H4 (cell line): ENCODE results near the gene SLC1A7. TPM values are rescaled to one million over a fixed set of nuclear protein-coding genes. Genes with fewer than 3 reads are reported as not detected.

Source experiments
- DNase-seq: peaks from one replicate; pipeline ENCODE4 v3.0.0-alpha.2; 2015; ENCODE audit warnings: low spot score
- total RNA-seq: library from RNA; depleted of rRNA; stranded (reverse); fragments of >200 nt; shearing (Covaris generic); gene quantifications from 2 replicates; pipeline ENCODE4 v1.2.3, GENCODE V29; 2014; rRNA removed

Gene SLC1A7
- total RNA-seq, 1 experiment from 2014 or later = 0.60 TPM

DNA sequence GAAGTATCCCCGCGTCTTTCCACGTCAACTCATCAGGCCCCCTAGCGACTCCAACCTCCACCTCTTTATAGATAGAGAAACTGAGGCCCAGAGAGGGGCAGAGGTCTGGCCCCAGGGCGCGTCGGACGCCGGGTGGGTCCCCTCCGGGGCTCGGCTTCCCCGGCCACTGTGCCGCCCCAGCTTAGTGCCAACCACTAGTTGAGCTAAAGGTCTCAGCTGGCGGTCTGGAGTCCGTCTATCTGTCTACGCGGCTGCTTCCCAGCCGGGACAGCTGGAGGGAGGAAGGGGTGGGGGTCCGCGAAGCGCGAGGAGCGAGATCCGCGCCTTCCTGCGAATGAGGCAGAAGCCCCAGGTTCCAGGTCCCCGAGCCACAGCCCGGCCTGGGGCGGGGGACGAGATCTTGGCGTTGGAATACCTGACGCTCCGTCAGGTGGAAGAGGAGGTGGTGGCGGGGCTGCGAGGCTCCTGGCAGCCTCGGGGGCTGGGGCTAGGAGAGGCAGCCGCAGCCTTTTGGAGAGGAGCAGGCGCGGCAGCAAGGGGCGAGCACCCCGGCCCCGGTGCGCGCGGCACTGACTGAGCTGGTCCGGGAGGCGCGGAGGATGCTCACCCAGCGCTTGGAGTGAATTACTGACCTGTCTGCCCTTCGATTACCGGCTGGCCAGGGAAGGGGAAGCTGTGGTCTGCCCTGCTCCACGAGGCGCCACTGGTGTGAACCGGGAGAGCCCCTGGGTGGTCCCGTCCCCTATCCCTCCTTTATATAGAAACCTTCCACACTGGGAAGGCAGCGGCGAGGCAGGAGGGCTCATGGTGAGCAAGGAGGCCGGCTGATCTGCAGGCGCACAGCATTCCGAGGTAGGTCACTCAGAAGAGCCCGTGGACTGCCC, 79.5 kb downstream of the SLC1A7 start:
- DNase-seq = no peak

DNA sequence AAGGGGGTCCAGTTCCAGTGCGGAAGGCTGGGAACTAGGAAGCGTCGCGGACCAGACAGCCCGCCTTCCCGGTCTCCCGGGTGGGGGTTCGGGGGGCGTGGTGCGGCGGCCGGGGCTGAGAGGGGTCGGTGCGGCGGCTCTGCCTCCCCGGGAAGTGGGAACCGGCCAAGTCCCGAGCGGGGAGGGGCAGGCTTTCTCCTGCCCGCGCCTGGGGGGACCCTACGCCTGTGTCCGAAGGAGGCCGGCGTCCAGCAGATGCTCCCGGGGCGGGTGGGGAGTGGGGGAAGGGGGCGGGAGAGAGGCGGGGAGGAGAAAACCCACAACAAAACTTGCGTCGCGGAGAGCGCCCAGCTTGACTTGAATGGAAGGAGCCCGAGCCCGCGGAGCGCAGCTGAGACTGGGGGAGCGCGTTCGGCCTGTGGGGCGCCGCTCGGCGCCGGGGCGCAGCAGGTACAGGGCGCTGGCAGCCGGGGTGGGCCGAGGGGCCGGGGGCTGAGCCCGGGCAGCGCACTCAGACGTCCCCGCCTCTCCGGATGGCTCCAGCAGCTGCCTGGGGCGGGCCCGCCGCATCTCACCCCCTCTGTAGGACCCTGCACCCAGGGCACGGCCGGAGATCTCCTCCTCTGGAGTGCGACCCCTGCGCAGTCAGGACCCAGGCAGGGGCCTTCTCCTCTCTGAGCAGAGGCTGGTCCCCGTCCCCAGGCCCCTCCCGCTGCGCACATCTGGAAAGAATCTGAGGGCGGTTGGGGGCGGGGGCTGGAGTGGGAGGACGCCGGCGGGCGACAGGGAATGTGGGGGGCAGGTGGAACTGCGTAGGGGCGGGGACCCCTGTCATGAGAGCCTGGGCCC, 80.4 kb downstream of the SLC1A7 start, which contains the start of gene PODN:
Gene PODN (plus strand): TSS at position 355 of the 849 bp plus-strand sequence. CDS start 7,643 bp downstream, outside the sequence.
- DNase-seq = no peak

DNA sequence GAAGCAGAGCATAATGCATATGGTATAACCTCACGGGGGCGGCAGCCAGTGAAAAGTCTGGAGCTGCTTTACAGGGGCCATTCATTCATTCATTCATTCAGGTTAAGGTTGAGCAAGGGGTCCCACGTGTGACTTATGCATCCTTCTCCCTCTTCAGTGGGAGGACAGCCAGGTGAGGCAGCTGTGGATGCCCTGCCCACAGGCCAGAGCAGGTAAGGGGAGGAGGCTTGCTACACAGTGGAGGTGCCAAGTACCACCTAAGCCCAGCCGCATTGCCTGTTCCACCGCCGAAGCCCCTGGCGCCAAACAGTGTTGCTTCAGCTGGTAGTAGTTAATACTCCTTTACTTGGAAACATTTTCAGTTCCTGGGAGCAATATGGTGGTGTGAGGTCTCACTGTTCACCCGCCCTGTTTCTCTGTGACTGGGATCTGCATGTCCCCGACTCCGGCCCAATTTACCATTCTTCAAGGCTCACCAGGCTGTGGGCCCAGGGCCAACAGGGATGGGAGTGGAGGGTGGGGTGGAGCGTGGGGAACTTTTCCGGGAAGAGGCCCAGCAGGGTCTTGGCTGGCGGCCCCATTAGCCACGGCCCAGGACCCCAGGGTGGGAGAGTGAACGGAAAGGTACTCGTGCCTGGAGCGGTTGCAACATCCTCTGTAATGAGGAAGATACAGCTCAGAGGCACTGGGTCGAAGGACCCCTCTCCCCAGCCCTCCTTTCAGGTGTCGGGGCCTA, 81.1 kb downstream of the SLC1A7 start:
- no peak for DNase-seq

DNA sequence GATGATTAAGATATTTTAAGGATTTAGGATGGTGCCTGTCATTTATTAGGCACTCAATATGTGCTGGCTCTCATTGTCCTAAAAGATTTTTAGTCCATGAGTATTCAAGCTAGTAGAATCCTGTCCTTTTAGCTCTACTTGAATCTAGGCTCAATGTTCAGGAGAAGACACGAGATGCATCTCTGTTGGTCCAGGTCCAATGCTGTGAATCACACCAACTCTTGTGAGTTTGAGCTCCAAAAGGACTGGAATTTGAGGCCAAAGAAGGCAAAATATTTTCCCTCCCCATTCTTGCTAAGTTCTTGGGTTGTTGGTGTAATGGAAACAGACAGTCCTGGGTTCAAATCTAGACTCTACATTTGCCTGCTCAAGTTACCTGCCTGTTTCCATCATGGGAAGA, 81.9 kb downstream of the SLC1A7 start:
- DNase-seq = no peak

DNA sequence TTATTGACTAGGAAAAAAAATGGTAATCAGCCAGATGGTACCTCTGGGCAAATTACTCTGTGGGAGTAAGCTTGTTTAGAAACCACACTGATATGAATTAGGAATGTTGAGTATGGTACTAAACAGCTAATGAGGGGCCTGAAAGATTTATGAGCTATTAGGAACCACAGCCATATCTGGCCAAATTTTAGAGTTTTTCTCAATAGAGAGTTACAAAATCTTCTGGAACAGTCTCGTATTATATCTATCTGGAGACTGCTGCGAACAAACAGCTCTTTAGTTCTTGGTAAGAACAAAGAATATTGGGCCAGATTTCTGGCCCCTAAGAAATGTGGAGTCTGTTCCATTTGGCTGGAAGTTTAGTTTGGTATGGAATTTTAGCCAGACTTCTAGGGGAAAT, 85.3 kb downstream of the SLC1A7 start:
- no peak for DNase-seq

DNA sequence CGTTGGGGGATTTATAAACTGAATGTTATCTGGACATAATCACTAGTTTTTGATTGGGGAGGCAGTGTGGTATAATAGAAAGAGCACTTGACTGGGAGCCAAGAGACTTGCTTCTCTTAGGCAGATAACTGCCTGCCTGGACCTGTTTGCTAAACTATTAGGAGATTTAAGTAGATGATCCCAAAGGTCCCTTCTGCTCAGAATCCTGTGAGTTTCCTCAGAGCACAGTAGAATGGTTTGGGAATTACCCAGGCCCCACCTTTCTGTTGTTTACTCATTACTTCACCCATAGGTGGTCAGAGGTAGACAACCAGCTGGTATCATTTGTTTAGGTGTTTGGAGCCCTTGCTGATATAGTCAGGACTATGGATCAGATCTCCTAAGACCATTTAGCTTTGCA, 90.8 kb downstream of the SLC1A7 start:
- no peak for DNase-seq

DNA sequence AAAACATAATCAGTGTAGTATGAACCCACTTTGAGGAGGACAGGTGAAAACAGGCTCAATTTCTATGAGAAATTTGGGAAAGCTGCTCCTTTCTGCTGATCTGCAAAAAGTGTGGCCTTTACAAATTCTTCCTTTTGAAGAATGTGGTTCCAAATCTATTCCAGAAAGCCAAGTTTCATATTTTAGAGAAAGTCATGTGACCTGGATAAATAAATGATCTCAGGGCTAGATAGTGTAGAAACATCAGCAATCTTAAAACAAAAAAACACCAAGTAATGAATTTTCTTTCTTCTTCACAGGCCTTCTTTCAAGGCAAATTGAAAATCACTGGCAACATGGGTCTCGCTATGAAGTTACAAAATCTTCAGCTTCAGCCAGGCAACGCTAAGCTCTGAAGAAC, 92.1 kb downstream of the SLC1A7 start:
- DNase-seq = no peak

DNA sequence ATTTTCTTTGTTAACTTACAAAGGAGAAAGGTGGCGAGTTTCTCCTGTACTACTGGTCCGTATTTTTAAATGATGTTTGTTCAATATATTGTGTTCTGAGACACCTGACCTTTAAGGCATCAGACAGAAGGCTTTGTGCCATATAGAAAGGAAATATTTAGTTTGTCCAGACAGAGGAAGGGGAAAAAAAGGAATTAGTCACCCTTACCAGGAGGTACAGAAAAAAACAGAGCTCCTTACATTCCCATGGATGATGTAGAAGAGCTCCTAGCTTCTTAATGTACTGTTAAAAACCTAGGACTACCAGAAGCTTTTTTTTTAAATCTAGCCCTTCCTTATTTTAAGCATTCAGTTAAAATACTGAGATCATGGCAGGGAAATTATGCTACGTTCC, 92.9 kb downstream of the SLC1A7 start:
- DNase-seq = no peak

DNA sequence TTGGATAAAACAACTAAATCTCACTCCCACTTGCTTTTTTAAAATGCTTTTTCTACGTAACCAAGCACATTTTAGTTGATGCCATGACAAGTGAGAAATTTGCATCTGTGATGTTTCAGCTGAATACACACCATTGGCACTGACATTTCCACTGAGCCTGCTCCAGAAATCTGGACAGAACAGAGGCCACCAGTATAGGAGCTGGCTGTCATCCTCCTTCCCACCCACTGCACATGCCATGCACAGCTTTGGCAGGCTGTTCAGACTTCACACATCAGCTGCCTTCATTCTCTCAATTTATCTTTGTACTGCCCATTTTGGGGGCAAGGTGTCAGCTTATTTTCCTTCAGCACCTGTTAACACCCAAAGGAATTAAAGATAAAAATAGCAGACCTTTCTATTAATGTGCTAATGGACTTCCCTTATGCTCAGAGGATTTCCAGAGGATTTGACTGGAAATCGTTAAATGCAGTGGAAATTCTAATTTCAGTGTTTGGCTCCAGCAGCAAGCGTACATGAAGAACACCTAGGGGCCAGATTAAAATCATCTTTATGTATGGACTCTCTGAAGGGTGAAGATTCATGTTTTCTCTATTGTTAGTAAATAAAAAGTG, 93.4 kb downstream of the SLC1A7 start:
- no peak for DNase-seq

DNA sequence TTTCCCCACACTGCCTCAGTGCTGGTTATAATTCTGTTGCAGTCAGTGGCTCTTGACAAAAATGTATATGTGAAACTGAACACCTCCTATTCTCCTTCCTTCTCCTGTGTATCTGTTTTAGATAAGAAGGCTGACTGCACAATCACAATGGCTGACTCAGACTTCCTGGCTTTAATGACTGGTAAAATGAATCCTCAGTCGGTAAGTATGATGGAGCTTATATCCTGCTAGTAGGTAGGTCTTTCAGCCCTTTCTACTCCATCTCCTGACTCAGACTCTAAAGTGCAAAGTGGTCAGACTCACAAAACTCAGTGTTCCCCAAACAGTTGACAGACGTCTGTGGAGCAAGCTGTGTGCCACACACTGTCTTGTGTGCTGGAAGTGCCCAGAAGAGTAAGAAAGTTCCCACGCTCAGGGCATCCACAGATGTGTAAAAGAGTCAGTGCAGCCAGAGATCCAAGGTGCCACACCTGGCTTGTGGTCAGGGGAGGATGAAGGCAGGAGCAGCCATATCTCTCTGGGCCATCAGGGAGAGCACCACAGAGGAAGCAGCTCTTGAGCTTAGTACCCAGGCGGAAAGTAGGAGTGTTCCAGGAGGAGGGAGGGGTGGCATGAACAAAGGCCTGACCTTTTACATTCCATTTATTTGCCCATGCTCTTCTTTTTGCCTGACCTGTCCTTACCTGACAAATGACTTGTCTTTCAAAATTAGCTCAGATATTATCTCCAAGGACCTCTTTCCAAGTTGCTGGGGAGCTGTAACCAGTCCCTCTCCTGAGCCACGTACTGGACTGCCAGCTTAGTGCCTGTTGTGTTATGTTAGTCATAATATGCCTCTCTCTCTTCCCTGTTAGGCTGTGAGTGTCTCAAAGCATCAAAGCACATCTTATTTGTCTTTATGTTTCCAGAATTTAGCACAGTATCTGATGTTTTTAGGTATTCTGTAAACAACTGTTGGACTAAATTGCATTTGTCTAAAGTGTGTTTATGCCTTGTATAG, 94.4 kb downstream of the SLC1A7 start:
- DNase-seq = peak; percentile 41

DNA sequence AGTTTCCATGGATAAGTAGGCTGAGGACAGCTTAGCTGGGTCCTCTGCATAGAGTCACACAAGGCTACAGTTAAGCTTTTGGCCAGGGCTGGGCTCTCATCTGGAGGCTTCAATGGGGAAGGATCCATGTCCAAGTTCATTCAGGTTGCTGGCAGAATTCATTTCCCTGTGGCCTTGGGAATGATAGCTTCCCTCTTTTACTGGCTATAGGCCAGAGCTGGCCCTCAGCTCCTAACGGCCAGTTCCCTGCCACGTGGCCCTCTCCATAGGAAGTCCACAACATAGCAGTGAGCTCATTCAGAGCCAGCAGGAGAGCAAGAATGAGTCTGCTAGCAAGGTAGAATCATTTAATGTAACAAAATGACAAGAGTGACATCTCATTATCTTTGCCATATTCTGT, 95.5 kb downstream of the SLC1A7 start:
- peak; percentile 38 for DNase-seq

DNA sequence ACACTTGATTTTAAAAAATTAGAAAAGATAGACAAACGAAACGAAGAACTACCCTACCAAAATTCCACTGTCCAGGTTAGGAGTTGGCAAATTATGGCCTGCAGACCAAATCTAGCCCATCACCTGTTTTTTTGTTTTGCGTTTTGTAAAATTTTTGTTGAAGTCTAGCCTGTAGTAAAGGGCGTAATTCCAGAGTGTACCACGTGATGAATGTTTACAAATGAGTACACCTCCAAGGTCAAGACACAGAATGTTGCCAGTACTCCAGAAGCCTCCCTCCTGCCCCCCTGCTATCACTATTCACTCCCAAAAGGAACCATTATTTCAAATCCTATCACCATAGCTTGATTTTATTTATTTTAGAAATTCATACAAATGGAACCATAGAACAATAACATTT, 97.5 kb downstream of the SLC1A7 start:
- DNase-seq = no peak

DNA sequence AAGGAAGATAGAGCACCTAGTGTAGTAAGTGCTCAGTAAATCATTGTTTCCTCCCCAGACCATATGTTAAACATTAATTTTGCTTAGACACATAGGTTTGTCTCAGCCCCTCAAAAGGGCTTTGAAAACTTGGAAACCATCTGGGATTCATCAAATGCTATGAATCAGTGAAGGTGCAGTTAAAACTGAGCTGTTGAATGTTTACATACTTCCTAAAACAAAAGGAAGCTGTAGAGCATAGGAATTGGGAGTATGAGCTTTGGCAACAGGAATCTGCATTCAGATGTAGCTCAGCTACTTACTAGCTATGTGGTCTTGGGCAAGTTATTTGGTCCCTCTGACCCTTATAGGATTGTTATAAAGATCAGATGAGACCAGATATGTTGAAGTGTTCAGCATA, 99.2 kb downstream of the SLC1A7 start:
- no peak for DNase-seq

DNA sequence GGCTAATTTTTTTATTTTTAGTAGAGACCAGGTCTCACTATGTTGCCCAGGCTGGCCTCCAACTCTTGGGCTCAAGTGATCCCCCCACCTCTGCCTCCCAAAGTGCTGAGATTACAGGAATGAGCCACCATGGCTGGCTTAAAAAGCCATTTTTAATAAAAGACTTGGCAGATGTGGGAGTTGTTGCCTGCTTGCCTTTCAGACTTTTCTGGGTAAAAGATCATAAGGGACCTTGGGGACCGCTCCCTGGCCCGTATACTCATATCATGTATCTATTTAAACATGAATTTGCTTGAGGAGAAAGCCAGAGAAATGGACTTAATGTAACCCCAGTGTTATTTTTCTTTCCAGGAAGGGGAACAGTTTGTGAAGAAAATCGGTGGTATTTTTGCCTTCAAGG, 103.9 kb downstream of the SLC1A7 start:
- DNase-seq = no peak

Other genes starting within 250 kb of the SLC1A7 start
- gene ECHDC2, start 220.9 kb downstream of the SLC1A7 start, total RNA-seq = 7.3 and 13.3 TPM in 2 replicates
- gene SCP2, start 215.4 kb downstream of the SLC1A7 start, total RNA-seq = 213 and 252 TPM in 2 replicates
- 0.10 TPM in 1 of 2 replicates, not detected in the other for gene PODN, start 80.4 kb downstream of the SLC1A7 start, total RNA-seq
- gene CPT2, start 54.2 kb upstream of the SLC1A7 start, total RNA-seq = 23.3 and 30.6 TPM in 2 replicates
- 86.8 and 87.1 TPM in 2 replicates for gene CZIB, start 78.0 kb upstream of the SLC1A7 start, total RNA-seq
- gene MAGOH, start 95.9 kb upstream of the SLC1A7 start, total RNA-seq = 51.0 and 80.6 TPM in 2 replicates
- gene LRP8, start 185.4 kb upstream of the SLC1A7 start, total RNA-seq = 53.0 and 61.1 TPM in 2 replicates